ENCODE data around the gene LRRC9. TPM values are rescaled to one million over a fixed set of nuclear protein-coding genes. Genes with fewer than 3 reads are reported as not detected.
"Not testable (repeated sequence)": the region's sequence is repeated elsewhere in the genome, so short reads cannot be mapped to it uniquely, and the experiment has no call there.

LRRC9 gene
- total RNA-seq, 2 experiments from 2014 or later = not detected

DNA sequence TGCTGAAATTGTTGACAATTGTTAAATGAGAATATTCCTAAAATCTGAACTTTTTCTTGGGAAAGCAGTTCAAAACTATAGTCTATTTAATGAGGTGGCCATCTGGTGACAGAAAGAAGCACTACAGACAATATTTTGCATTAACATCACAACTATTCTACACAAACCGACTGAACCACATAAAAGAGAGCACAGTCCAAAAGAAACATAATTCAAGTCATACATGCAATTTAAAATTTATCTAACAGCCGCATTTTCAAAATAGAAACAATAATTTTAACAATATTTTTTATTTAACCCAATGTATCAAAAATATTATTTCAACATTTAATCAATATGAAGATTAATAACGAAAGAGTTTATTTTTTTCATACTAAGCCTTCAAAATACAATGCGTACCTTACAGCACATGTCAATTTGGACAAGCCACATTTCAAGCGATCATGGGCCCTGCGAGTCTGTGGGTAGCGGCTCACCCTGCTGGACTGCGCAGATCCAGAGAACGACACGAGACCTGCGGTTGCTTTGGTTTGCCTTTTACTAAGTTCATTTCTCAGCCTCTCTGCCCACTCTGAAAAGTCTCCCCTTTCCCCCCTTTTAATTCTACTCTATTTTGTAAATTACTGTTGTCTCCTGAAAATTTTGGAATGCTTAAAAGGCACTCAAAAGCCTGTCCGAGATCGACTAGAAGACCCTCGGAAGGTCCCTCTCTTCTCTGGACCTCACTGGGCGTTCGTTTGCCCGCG lies 947 bp upstream of the LRRC9 start:
- H3K27me3 Mint-ChIP-seq = peaks cover 49% of the 10 kb centered on the region
- ChIA-PET CTCF (no interaction called here), POLR2A (no interaction called here)
- H3K36me3 Mint-ChIP-seq (ENCODE audit: low read depth) = no peaks in the 10 kb centered on the region
- no peaks in the 10 kb centered on the region for H3K9me3 Mint-ChIP-seq
- peak overlapping the region; percentile 16 for H3K4me3 Mint-ChIP-seq
- H3K4me1 Mint-ChIP-seq = peaks cover 5% of the 10 kb centered on the region
- DNase-seq = no peak
- H3K27ac Mint-ChIP-seq = no peak overlapping the region

DNA sequence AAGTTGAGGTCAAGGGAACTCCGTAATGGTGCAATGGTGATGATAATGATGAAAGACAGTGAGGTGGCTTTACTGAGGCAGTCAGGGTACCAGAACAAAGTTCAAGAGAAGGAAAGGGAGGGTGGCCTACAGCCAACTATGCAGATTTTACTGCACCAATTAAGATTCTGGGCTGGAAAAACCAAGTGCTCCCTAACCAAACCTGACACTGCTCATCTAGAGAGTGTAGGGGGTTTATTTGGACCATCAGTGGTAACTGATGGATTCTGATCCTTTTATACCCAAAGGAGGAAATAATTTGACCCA lies 387 bp downstream of the LRRC9 start:
- Mint-ChIP-seq H3K27me3 (peaks cover 51% of the 10 kb centered on the region), H3K4me3 (no peak overlapping the region), H3K4me1 (peaks cover 5% of the 10 kb centered on the region), H3K36me3 (ENCODE audit: low read depth) (no peaks in the 10 kb centered on the region), H3K9me3 (no peaks in the 10 kb centered on the region), H3K27ac (no peak overlapping the region)
- DNase-seq = no peak
- ChIA-PET CTCF (no interaction called here), POLR2A (no interaction called here)

DNA sequence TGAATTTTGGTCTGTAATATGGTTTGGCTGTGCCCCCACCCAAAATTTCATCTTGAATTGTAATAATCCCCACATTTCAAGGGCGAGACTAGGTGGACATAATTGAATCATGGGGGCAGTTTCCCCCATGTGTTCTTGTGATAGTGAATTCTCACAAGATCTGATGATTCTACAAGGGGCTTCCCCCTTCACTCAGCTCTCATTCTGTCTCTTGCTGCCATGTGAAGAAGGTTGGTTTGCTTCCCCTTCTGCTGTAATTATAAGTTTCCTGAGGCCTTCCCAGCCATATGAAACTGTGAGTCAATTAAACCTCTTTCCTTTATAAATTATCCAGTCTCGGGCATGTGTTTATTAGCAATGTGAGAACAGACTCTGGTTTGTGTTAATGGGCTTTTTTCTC lies 5.9 kb downstream of the LRRC9 start:
- CTCF ChIA-PET = no interaction called here
- Mint-ChIP-seq H3K4me3 (no peak overlapping the region), H3K9me3 (no peaks in the 10 kb centered on the region), H3K27me3 (peaks cover 19% of the 10 kb centered on the region), H3K27ac (no peak overlapping the region), H3K4me1 (no peaks in the 10 kb centered on the region), H3K36me3 (ENCODE audit: low read depth) (no peaks in the 10 kb centered on the region)
- no peak for DNase-seq
- POLR2A ChIA-PET = no interaction called here

DNA sequence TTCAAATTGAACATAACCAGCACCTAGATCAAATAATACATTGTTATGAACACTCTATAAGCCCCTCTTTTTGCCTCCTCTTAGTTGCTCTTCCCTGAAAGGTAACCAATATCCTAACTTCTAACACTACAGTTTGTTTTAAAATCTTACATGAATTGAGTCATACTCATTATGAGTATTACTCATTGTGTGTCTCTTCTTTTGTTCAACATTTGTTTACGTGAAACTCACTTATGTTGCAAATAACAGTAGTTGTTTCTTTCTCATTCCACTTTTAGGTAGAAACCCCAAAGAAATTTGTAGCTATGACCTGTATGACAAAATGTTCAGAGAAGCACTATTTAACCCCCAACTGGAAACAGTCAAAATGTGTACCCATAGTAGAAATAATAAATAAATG lies 6.6 kb downstream of the LRRC9 start:
- POLR2A ChIA-PET = interaction anchor here (0.6 kb wide), 1 partner anchor 36 kb away, joined by 5 read pairs; no protein-coding TSS in a partner anchor
- H3K27me3 Mint-ChIP-seq = peaks cover 12% of the 10 kb centered on the region
- no peaks in the 10 kb centered on the region for H3K9me3 Mint-ChIP-seq
- DNase-seq = no peak
- CTCF ChIA-PET = no interaction called here
- H3K36me3 Mint-ChIP-seq (ENCODE audit: low read depth) = no peaks in the 10 kb centered on the region
- no peaks in the 10 kb centered on the region for H3K4me1 Mint-ChIP-seq
- no peak overlapping the region for H3K27ac Mint-ChIP-seq
- H3K4me3 Mint-ChIP-seq = no peak overlapping the region

DNA sequence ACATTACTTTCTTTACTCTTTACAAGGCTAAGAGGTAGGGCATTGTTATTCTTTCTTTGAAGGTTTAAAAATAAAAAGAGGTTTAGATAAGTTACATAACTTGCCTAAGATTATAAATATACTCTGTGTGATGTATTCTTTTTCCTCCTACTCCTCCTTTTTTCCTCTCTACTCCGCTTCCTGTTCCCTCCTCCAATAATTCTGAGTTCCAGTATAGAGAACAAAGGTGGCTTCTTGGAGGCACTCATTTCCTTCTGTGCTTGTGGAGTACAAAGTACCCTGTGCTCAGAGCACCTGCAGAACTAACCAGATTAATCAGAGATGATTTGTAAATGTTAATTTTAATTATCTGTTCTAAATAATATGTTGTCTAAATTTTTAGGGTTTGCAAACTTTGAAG lies 11.3 kb downstream of the LRRC9 start:
- no peak overlapping the region for H3K4me3 Mint-ChIP-seq
- CTCF ChIA-PET = no interaction called here

DNA sequence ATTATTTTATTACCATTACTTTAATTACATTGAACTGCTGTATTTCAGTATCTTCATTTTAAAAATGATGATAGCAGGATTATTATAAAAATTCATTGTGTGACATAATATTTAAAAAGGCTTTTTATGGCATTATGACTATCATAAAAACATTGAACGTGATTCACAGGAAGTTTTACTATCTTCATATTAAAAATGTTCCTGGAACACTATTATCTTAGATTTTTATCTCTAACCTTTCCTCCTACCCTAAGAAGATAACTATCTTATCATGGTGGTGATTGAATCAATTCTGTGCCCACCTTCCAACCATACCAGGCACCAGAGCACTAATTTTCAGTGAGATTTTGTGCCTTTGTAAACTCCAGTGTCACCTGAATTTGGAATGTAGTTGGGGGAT lies 16.2 kb downstream of the LRRC9 start:
- H3K27me3 Mint-ChIP-seq = peaks cover 6% of the 10 kb centered on the region
- no peak overlapping the region for H3K4me3 Mint-ChIP-seq
- DNase-seq = no peak
- H3K27ac Mint-ChIP-seq = no peak overlapping the region
- CTCF ChIA-PET = no interaction called here
- H3K36me3 Mint-ChIP-seq (ENCODE audit: low read depth) = no peaks in the 10 kb centered on the region
- H3K4me1 Mint-ChIP-seq = no peaks in the 10 kb centered on the region
- POLR2A ChIA-PET = no interaction called here
- no peaks in the 10 kb centered on the region for H3K9me3 Mint-ChIP-seq

More for the DNA sequence above, 11.3 kb downstream of the LRRC9 start:
- DNase-seq = no peak
- Mint-ChIP-seq H3K9me3 (no peaks in the 10 kb centered on the region), H3K4me1 (no peaks in the 10 kb centered on the region), H3K27me3 (peaks cover 10% of the 10 kb centered on the region), H3K36me3 (ENCODE audit: low read depth) (no peaks in the 10 kb centered on the region), H3K27ac (no peak overlapping the region)
- POLR2A ChIA-PET = no interaction called here

DNA sequence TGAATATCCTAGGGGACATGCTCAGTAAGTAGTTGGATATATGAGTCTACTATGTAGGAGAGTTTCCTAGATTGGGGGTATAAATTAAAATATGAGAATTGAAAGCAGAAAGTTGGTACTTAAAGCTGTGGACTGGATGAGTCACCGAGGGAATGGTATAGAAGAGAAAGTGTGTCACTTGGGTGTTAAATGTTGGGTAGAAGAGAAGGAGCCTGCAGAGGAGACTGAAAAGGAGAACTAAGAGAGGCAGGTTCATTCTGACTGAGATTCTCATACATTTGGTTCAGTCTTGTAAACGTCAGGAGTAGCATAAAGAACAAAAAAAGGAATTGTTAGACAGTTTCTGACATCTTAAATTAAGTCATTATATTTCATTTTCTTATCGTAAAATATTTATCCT lies 19.9 kb downstream of the LRRC9 start:
- ChIA-PET POLR2A (no interaction called here), CTCF (no interaction called here)
- Mint-ChIP-seq H3K36me3 (ENCODE audit: low read depth) (no peaks in the 10 kb centered on the region), H3K4me3 (no peak overlapping the region), H3K27me3 (peaks cover 16% of the 10 kb centered on the region), H3K9me3 (no peaks in the 10 kb centered on the region), H3K4me1 (no peaks in the 10 kb centered on the region), H3K27ac (no peak overlapping the region)
- DNase-seq = no peak

DNA sequence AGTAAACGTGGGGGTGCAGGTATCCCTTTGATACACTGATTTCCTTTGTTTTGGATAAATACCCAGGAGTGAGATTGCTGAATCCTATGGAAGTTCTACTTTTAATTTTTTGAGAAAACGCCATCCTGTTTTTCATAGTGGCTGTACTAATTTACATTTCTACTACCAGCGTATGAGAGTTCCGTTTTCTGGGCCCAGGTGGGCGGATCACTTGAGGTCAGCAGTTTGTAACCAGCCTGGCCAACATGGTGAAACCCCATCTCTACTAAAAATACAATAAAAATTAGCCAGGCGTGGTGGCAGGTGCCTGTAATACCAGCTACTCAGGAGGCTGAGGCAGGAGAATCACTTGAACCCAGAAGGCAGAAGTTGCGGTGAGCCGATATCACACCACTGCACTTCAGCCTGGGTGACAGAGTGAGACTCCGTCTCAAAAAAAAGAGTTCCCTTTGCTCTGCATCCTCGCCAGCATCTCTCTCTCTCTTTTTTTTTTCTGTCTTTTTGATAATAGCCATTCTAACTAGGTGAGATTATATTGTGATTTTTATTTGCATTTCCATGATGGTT lies 22.4 kb downstream of the LRRC9 start:
- H3K4me3 Mint-ChIP-seq; H3K36me3 Mint-ChIP-seq (ENCODE audit: low read depth); H3K9me3 Mint-ChIP-seq; POLR2A ChIA-PET; H3K4me1 Mint-ChIP-seq; DNase-seq; H3K27ac Mint-ChIP-seq; CTCF ChIA-PET: not testable (repeated sequence)
- peaks cover 16% of the 10 kb centered on the region for H3K27me3 Mint-ChIP-seq

DNA sequence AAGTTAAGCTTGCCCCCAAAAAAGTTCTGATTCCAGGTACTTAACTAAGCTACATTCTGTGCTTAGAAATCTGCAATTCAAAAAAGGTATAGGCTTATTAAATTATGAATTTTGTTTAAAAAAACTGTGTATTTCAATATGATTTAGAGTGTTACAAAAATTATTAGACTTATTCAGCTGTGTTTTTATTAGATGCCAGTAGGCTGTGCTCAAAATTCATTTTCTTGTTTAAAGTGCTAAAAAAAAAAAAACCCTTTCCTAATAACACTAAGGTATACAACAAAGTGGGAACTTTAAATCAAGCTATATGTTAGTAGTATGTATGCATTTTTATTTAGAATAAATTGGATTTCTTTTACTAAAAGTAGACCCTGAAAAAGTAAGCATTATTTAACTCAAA lies 25.0 kb downstream of the LRRC9 start:
- Mint-ChIP-seq H3K36me3 (ENCODE audit: low read depth) (no peaks in the 10 kb centered on the region), H3K4me1 (no peaks in the 10 kb centered on the region), H3K27me3 (peaks cover 13% of the 10 kb centered on the region), H3K9me3 (no peaks in the 10 kb centered on the region), H3K4me3 (no peak overlapping the region), H3K27ac (no peak overlapping the region)
- no peak for DNase-seq
- CTCF ChIA-PET = interaction anchor here (0.6 kb wide), 1 partner anchor 143 kb away, joined by 3 read pairs; no protein-coding TSS in a partner anchor
- POLR2A ChIA-PET = no interaction called here

DNA sequence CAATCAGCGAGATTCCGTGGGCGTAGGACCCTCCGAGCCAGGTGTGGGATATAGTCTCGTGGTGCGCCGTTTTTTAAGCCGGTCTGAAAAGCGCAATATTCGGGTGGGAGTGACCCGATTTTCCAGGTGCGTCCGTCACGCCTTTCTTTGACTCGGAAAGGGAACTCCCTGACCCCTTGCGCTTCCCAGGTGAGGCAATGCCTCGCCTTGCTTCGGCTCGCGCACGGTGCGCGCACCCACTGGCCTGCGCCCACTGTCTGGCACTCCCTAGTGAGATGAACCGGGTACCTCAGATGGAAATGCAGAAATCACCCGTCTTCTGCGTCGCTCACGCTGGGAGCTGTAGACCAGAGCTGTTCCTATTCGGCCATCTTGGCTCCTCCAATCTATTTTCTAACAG lies 32.2 kb downstream of the LRRC9 start:
- H3K4me3 Mint-ChIP-seq; H3K4me1 Mint-ChIP-seq; DNase-seq; H3K36me3 Mint-ChIP-seq (ENCODE audit: low read depth); H3K27ac Mint-ChIP-seq; POLR2A ChIA-PET: not testable (repeated sequence)
- CTCF ChIA-PET = interaction anchor here (1.9 kb wide), 1 partner anchor 10 kb away, joined by 4 read pairs; no protein-coding TSS in a partner anchor
- Mint-ChIP-seq H3K9me3 (peaks cover 18% of the 10 kb centered on the region), H3K27me3 (peaks cover 12% of the 10 kb centered on the region)

DNA sequence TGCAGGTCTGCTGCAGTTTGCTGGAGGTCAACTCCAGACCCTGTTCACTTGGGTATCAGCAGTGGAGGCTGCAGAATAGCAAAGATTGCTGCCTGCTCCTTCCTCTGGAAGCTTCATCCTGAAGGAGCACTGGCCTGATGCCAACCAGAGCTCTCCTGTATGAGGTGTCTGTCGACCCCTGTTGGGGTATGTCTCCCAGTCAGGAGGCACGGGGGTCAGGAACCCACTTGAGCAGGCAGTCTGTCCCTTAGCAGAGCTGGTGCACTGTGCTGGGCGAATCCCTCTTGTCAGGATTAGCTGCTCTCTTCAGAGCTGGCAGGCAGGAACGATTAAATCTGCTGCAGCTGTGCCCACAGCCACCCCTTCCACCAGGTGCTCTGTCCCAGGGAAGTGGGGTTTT lies 37.9 kb downstream of the LRRC9 start:
- H3K36me3 Mint-ChIP-seq (ENCODE audit: low read depth); H3K27ac Mint-ChIP-seq; H3K4me3 Mint-ChIP-seq; CTCF ChIA-PET; POLR2A ChIA-PET; DNase-seq; H3K4me1 Mint-ChIP-seq: not testable (repeated sequence)
- Mint-ChIP-seq H3K27me3 (peaks cover 13% of the 10 kb centered on the region), H3K9me3 (peaks cover 17% of the 10 kb centered on the region)

DNA sequence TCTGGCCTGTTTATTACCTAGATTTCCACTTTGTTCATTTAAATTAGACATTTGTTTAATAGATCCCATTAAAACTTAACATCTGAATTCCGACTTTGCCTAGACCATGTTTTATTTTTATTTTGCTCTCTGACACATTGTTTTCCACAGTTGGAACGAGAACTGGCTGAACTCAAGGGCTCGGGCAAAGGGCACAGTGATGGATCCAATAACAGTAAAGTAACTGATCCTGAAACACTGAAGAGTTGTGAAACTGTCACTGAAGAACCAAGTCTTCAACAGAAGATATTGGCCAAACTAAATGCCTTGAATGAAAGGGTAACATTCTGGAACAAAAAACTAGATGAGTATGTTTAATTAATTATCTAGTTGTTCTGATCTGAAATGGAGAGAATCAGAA lies 39.7 kb downstream of the LRRC9 start:
- Mint-ChIP-seq H3K9me3 (peaks cover 17% of the 10 kb centered on the region), H3K27me3 (peaks cover 11% of the 10 kb centered on the region), H3K4me3 (no peak overlapping the region), H3K36me3 (ENCODE audit: low read depth) (peaks cover 1% of the 10 kb centered on the region), H3K4me1 (peaks cover 12% of the 10 kb centered on the region), H3K27ac (no peak overlapping the region)
- CTCF ChIA-PET = no interaction called here
- POLR2A ChIA-PET = no interaction called here
- DNase-seq = no peak

DNA sequence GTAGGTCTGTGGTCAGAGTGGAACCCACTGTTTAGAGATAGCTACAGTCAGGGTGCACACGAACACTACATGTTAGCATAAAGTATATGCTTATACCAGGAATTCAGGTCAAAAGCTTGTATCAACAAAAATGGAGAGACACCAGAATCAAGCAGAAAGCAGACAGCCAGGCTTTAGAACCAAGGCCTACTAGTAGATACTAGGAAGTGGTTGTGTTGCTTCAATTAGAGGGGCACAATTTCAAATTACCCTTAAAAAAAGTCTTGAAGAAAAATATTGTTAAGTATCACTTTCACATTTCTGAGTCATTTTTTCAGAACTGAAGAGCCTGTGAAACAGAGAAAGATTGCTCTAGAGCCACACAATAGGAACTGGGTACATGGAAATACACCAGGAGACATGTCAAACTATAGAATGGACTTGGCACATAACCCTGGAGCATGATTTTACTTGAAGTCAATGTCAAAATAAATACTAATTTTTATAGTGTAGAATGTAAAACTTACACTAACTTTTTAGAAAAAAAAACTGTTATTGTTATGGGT lies 41.6 kb downstream of the LRRC9 start:
- H3K36me3 Mint-ChIP-seq (ENCODE audit: low read depth) = peaks cover 1% of the 10 kb centered on the region
- H3K27me3 Mint-ChIP-seq = peaks cover 8% of the 10 kb centered on the region
- ChIA-PET POLR2A (no interaction called here), CTCF (interaction anchor here (0.6 to 1.8 kb wide), 6 partner anchors 8 to 1366 kb away, joined by 3 to 4 read pairs (median 4); partner anchors contain the start of gene DHRS7)
- DNase-seq = no peak
- H3K9me3 Mint-ChIP-seq = peaks cover 7% of the 10 kb centered on the region
- H3K27ac Mint-ChIP-seq = no peak overlapping the region
- H3K4me1 Mint-ChIP-seq = peaks cover 23% of the 10 kb centered on the region
- H3K4me3 Mint-ChIP-seq = no peak overlapping the region
